GM12878 (cell line): Measurements from ENCODE around the gene MFAP4.

Experiments used
- CREM ChIP-seq: IDR thresholded peaks from 2 replicates; pipeline ENCODE4 v1.6.1; 2014; ENCODE audit warnings: antibody characterized with exemption, low read depth
- CTCF ChIP-seq, 3 experiments: IDR thresholded peaks in 2 of 3; conservative IDR thresholded peaks in 1 of 3; 2 replicates each; pipeline ENCODE4 v1.5.1; 2011; ENCODE audit warnings: low read depth in 3 of 3, low read length in 3 of 3, mild to moderate bottlenecking in 3 of 3, control low read depth in 2 of 3, moderate library complexity in 2 of 3, inconsistent platforms in 1 of 3, mixed read lengths in 1 of 3; ENCODE audit not compliant: control insufficient read depth in 2 of 3, insufficient read depth in 1 of 3; ENCODE audit errors: extremely low read depth in 1 of 3
- DPF2 ChIP-seq: fragments of 450-650 bp; IDR thresholded peaks from 2 replicates; pipeline ENCODE4 v1.6.1; 2017; ENCODE audit warnings: mild to moderate bottlenecking
- ELK1 ChIP-seq: IDR thresholded peaks from 2 replicates; pipeline ENCODE4 v1.6.1; 2012; ENCODE audit warnings: low read depth, low read length, improper control_type of control experiment
- EZH2 ChIP-seq: IDR thresholded peaks from 2 replicates; pipeline ENCODE4 v1.6.1; 2012; ENCODE audit warnings: low read depth, mild to moderate bottlenecking, control low read depth, inconsistent platforms, low read length, borderline replicate concordance; ENCODE audit not compliant: control insufficient read depth
- HCFC1 ChIP-seq: fragments of 150-350 bp; IDR thresholded peaks from 2 replicates; pipeline ENCODE4 v1.6.1; 2014; ENCODE audit warnings: low read length
- KDM1A ChIP-seq: fragments of 200-600 bp; sonication (generic); IDR thresholded peaks from 2 replicates; pipeline ENCODE4 v1.6.1; 2016; ENCODE audit warnings: borderline replicate concordance
- POLR2A ChIP-seq: IDR thresholded peaks from 2 replicates; pipeline ENCODE4 v1.6.1; 2011; ENCODE audit warnings: low read depth, mild to moderate bottlenecking, low read length
- RAD21 ChIP-seq: IDR thresholded peaks from 2 replicates; pipeline ENCODE4 v1.6.1; 2011; ENCODE audit warnings: mild to moderate bottlenecking, low read depth, low read length, moderate library complexity; ENCODE audit not compliant: insufficient read depth
- SUZ12 ChIP-seq: fragments of 200-600 bp; sonication (generic); IDR thresholded peaks from one replicate; pipeline ENCODE4 v1.6.1; 2018; ENCODE audit warnings: antibody characterized with exemption, mild to moderate bottlenecking; ENCODE audit not compliant: unreplicated experiment
- TAF1 ChIP-seq: IDR thresholded peaks from 2 replicates; pipeline ENCODE4 v1.6.1; 2011; ENCODE audit warnings: mild to moderate bottlenecking, low read depth, low read length, borderline replicate concordance
- TCF12 ChIP-seq: IDR thresholded peaks from 2 replicates; pipeline ENCODE4 v1.6.1; 2011; ENCODE audit warnings: low read depth, mild to moderate bottlenecking, low read length
- ZNF274 ChIP-seq: IDR thresholded peaks from one replicate; pipeline ENCODE4 v1.8.0; 2011; ENCODE audit not compliant: insufficient read length, insufficient read depth

DNA sequence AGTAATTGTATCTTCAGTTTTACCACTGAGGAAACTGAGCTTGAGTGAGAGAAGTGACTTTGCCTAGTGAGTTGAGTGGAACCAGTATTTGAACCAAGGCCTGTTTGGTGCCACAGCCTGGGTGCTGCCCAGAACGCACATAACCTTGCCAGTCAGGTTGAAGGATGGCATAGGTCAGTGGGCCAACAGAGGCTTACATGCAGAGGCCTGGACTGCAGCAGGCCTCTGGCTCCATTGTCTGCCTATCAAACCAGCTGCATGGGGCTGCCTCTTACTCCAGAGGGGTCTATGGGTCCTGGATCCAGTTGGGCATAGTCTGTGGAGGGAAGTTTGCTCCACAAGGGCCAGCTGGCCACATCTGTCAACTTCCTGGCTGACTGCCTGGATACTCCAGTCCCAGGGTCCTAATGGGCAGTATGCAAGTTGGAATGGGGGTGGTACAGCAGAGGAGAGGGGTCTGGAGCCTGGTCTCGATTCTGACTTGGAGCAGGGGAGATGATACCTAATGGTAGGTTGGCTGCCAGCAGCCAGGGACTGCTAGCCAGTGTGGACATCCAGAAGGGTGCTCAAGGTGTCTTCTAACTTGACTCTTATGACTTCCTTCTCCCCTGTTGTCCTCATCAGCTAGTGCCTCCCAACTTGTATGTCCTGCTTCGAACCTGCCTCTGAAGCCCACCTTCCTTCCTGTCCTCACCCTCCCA lies 12.9 kb upstream of the MFAP4 start:
- TF ChIP-seq HCFC1: no peak
- TF ChIP-seq POLR2A: no peak
- TF ChIP-seq DPF2: no peak
- TF ChIP-seq ZNF274: no peak
- TF ChIP-seq TAF1: no peak
- TF ChIP-seq ELK1: no peak
- TF ChIP-seq SUZ12: no peak
- TF ChIP-seq CREM: no peak
- TF ChIP-seq TCF12: no peak
- no peak for TF ChIP-seq RAD21
- no peak for TF ChIP-seq CTCF (IDR thresholded peaks at IDR 0.05 in 2 of 3, conservative IDR thresholded peaks at IDR 0.05 in 1 of 3; ENCODE audit: control insufficient read depth in 2 of 3, extremely low read depth in 1 of 3, insufficient read depth in 1 of 3, low read depth in 3 of 3, low read length in 3 of 3)
- TF ChIP-seq KDM1A: no peak
- no peak for TF ChIP-seq EZH2
